ENCODE data around the gene GLI3.

DNA sequence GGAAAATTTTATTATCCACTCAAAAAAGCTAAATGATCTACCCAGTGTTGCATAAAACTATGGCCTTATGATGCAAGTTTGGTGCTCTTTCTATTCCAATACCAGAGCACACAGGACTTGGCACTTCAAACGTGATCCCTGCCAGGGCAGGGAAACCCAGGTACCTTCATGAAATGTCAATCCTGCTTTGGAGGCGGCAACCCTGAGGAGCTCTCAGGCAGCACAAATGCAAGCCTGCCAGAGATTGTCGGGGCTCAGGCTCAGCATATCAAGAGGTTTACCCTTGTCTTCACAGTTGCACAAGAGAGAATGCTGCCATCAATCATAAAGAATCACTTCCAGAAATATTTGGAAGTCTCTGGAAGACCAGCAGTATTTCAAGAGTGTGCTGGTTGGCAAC lies 151.5 kb downstream of the GLI3 start:
- TF ChIP-seq, protein P1, sequence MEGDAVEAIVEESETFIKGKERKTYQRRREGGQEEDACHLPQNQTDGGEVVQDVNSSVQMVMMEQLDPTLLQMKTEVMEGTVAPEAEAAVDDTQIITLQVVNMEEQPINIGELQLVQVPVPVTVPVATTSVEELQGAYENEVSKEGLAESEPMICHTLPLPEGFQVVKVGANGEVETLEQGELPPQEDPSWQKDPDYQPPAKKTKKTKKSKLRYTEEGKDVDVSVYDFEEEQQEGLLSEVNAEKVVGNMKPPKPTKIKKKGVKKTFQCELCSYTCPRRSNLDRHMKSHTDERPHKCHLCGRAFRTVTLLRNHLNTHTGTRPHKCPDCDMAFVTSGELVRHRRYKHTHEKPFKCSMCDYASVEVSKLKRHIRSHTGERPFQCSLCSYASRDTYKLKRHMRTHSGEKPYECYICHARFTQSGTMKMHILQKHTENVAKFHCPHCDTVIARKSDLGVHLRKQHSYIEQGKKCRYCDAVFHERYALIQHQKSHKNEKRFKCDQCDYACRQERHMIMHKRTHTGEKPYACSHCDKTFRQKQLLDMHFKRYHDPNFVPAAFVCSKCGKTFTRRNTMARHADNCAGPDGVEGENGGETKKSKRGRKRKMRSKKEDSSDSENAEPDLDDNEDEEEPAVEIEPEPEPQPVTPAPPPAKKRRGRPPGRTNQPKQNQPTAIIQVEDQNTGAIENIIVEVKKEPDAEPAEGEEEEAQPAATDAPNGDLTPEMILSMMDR (IDR thresholded peaks at IDR 0.05), result no peak
- no peak for TF ChIP-seq POLR2A (IDR thresholded peaks at IDR 0.05)

All from heart left ventricle (tissue), 13 donors.